H1 (cell line): ENCODE results near the gene PIAS4. TPM values are rescaled to one million over a fixed set of nuclear protein-coding genes. Genes with fewer than 3 reads are reported as not detected.

Experiments
- CTCF ChIA-PET: fragments of 300-600 bp; sonication (Branson Sonifier 250); formaldehyde crosslinking; loops from one replicate; lab custom pipeline; 2021; ENCODE audit not compliant: partially characterized antibody; lab: Charles Lee
- POLR2A ChIA-PET: fragments of 300-600 bp; sonication (Branson Sonifier 250); formaldehyde crosslinking; loops from one replicate; lab custom pipeline; 2021; ENCODE audit warnings: inconsistent platforms; ENCODE audit not compliant: partially characterized antibody; lab: Charles Lee
- DNase-seq, 2 experiments: peaks; one replicate each; pipeline versions ENCODE4 v3.0.0 to v3.0.0-alpha.2; 2010 to 2022; ENCODE audit warnings: low spot score in 2 of 2, low read depth in 1 of 2, mixed read lengths in 1 of 2
- FAIRE-seq: peaks from 2 replicates; lab custom pipeline; 2011; peaks lifted over from hg19 to GRCh38; lab: Jason Lieb, UNC
- H2AFZ ChIP-seq: 2 replicates; pipeline ENCODE4 v1.8.1; 2012; ENCODE audit warnings: low read length, inconsistent platforms
- H2AK5ac ChIP-seq: 2 replicates; pipeline ENCODE4 v1.6.1; 2013; ENCODE audit warnings: low read depth, low read length
- H2BK120ac ChIP-seq: replicated peaks from 2 replicates; pipeline ENCODE3; 2013; ENCODE audit warnings: low read depth, low read length, inconsistent platforms
- H2BK12ac ChIP-seq: 2 replicates; pipeline ENCODE4 v1.6.1; 2013; ENCODE audit warnings: low read depth, low read length
- H2BK15ac ChIP-seq: 2 replicates; pipeline ENCODE4 v1.6.1; 2013; ENCODE audit warnings: low read length
- H2BK20ac ChIP-seq: 2 replicates; pipeline ENCODE4 v1.6.1; 2013; ENCODE audit warnings: low read length
- H2BK5ac ChIP-seq: 2 replicates; pipeline ENCODE4 v1.6.1; 2013; ENCODE audit warnings: low read depth, low read length
- H3K14ac ChIP-seq: 2 replicates; pipeline ENCODE4 v1.6.1; 2013; ENCODE audit warnings: inconsistent platforms; ENCODE audit not compliant: insufficient read length
- H3K18ac ChIP-seq: 2 replicates; pipeline ENCODE4 v1.6.1; 2013; ENCODE audit warnings: low read length; ENCODE audit errors: extremely low read depth
- H3K23ac ChIP-seq: 2 replicates; pipeline ENCODE4 v1.6.1; 2013; ENCODE audit warnings: inconsistent platforms; ENCODE audit not compliant: insufficient read length
- H3K23me2 ChIP-seq: 2 replicates; pipeline ENCODE4 v1.6.1; 2013; ENCODE audit warnings: low read depth, low read length
- H3K27ac ChIP-seq: 2 replicates; pipeline ENCODE4 v1.6.1; 2011; ENCODE audit warnings: low read depth, low read length, inconsistent platforms
- H3K27me3 ChIP-seq, 4 experiments: replicated peaks in 1 of 4; 1 replicate in 1 of 4; 2 replicates in 3 of 4; pipeline versions ENCODE4 v1.6.1 to v1.8.1; 2011 to 2013; ENCODE audit warnings: low read length in 3 of 4, mild to moderate bottlenecking in 3 of 4, inconsistent platforms in 2 of 4, mixed read lengths in 2 of 4, moderate library complexity in 1 of 4; ENCODE audit not compliant: control insufficient read depth in 3 of 4, insufficient read depth in 3 of 4; ENCODE audit errors: extremely low read depth in 1 of 4
- H3K36me3 ChIP-seq, 4 experiments: 2 replicates each; pipeline versions ENCODE4 v1.6.1 to v1.8.1; 2011 to 2013; ENCODE audit warnings: mild to moderate bottlenecking in 4 of 4, low read length in 3 of 4, moderate library complexity in 2 of 4, control low read depth in 1 of 4, inconsistent platforms in 1 of 4; ENCODE audit not compliant: insufficient read depth in 4 of 4, control insufficient read depth in 2 of 4
- H3K4ac ChIP-seq: replicated peaks from 2 replicates; pipeline ENCODE3; 2013; ENCODE audit warnings: low read length, low read depth, mixed read lengths, inconsistent platforms; ENCODE audit not compliant: insufficient read length
- H3K4me1 ChIP-seq, 4 experiments: replicated peaks in 1 of 4; 1 replicate in 1 of 4; 2 replicates in 3 of 4; pipeline versions ENCODE4 v1.6.1 to v1.8.1; 2011 to 2013; ENCODE audit warnings: low read length in 3 of 4, inconsistent platforms in 2 of 4, mixed read lengths in 1 of 4; ENCODE audit not compliant: insufficient read depth in 4 of 4, control insufficient read depth in 3 of 4
- H3K4me2 ChIP-seq, 2 experiments: 2 replicates each; pipeline versions ENCODE4 v1.6.1 to v1.8.1; 2011 to 2013; ENCODE audit warnings: low read depth in 2 of 2, low read length in 2 of 2, control low read depth in 1 of 2, inconsistent platforms in 1 of 2, mild to moderate bottlenecking in 1 of 2; ENCODE audit not compliant: insufficient read depth in 1 of 2
- H3K4me3 ChIP-seq, 4 experiments: fragments of 200-600, 300-600 bp in 1 of 4; sonication (generic), shearing (Covaris generic), sonication (Bioruptor Twin) in 1 of 4; 2 replicates each; pipeline versions ENCODE4 v1.5.1 to v1.8.1; 2011 to 2016; ENCODE audit warnings: low read length in 4 of 4, low read depth in 3 of 4, control low read depth in 2 of 4, inconsistent platforms in 2 of 4, mild to moderate bottlenecking in 2 of 4, mixed read lengths in 1 of 4, moderate library complexity in 1 of 4; ENCODE audit not compliant: insufficient read depth in 2 of 4; ENCODE audit errors: extremely low read depth in 1 of 4
- H3K56ac ChIP-seq: replicated peaks from 2 replicates; pipeline ENCODE3; 2013; ENCODE audit warnings: low read depth, mild to moderate bottlenecking, mixed read lengths, low read length, inconsistent platforms; ENCODE audit not compliant: insufficient read length
- H3K79me1 ChIP-seq: 2 replicates; pipeline ENCODE4 v1.6.1; 2013; ENCODE audit warnings: low read depth, low read length, control low read depth
- H3K79me2 ChIP-seq, 2 experiments: 2 replicates each; pipeline versions ENCODE4 v1.6.1 to v1.8.1; 2012 to 2013; ENCODE audit warnings: low read length in 2 of 2, mild to moderate bottlenecking in 2 of 2, inconsistent platforms in 1 of 2; ENCODE audit not compliant: insufficient read depth in 2 of 2, control insufficient read depth in 1 of 2
- H3K9ac ChIP-seq, 4 experiments: replicated peaks in 1 of 4; 1 replicate in 1 of 4; 2 replicates in 3 of 4; pipeline versions ENCODE4 v1.6.1 to v1.8.1; 2011 to 2013; ENCODE audit warnings: low read depth in 3 of 4, low read length in 3 of 4, control low read depth in 2 of 4, mild to moderate bottlenecking in 2 of 4, moderate library complexity in 2 of 4, inconsistent platforms in 1 of 4; ENCODE audit errors: extremely low read depth in 1 of 4
- H3K9me3 ChIP-seq, 2 experiments: 2 replicates each; pipeline versions ENCODE4 v1.6.1 to v1.8.1; 2012 to 2013; ENCODE audit warnings: mild to moderate bottlenecking in 2 of 2, moderate library complexity in 2 of 2, control low read depth in 1 of 2, inconsistent platforms in 1 of 2, low read depth in 1 of 2, low read length in 1 of 2, mixed read lengths in 1 of 2; ENCODE audit not compliant: insufficient read depth in 2 of 2
- H4K20me1 ChIP-seq, 2 experiments: replicated peaks in 1 of 2; 2 replicates each; pipeline versions ENCODE3 to v1.8.1; 2011 to 2013; ENCODE audit warnings: inconsistent platforms in 2 of 2, low read length in 2 of 2, mild to moderate bottlenecking in 1 of 2; ENCODE audit not compliant: insufficient read depth in 2 of 2, control insufficient read depth in 1 of 2
- H4K5ac ChIP-seq: 2 replicates; pipeline ENCODE4 v1.6.1; 2013; ENCODE audit warnings: low read length, low read depth, mixed read lengths, inconsistent platforms; ENCODE audit not compliant: insufficient read length
- H4K8ac ChIP-seq: 2 replicates; pipeline ENCODE4 v1.8.0; 2013; ENCODE audit warnings: mild to moderate bottlenecking, moderate library complexity, low read length, inconsistent platforms; ENCODE audit not compliant: insufficient read depth; ENCODE audit errors: extremely low read depth
- H4K91ac ChIP-seq: replicated peaks from 2 replicates; pipeline ENCODE3; 2013; ENCODE audit warnings: low read length, mixed read lengths, inconsistent platforms; ENCODE audit not compliant: insufficient read length
- CBX5 ChIP-seq: fragments of 300-800, 300-1000 bp; sonication (generic); IDR thresholded peaks from 2 replicates; pipeline ENCODE4 v1.7.1; 2016; ENCODE audit warnings: antibody characterized with exemption, low read length, low read depth
- E2F6 ChIP-seq: IDR thresholded peaks from 2 replicates; pipeline ENCODE4 v1.6.1; 2012; ENCODE audit warnings: inconsistent platforms
- EGR1 ChIP-seq: IDR thresholded peaks from 2 replicates; pipeline ENCODE4 v1.6.1; 2011; ENCODE audit warnings: low read depth, low read length, borderline replicate concordance
- EP300 ChIP-seq, 2 experiments: IDR thresholded peaks; 1 replicate in 1 of 2; 2 replicates in 1 of 2; pipeline ENCODE4 v1.6.1; 2011 to 2012; ENCODE audit warnings: low read depth in 2 of 2, low read length in 2 of 2, mild to moderate bottlenecking in 2 of 2, borderline replicate concordance in 1 of 2, inconsistent platforms in 1 of 2, moderate library complexity in 1 of 2
- GABPA ChIP-seq: IDR thresholded peaks from 2 replicates; pipeline ENCODE4 v1.6.1; 2011; ENCODE audit warnings: mild to moderate bottlenecking, low read length, moderate library complexity, borderline replicate concordance; ENCODE audit not compliant: insufficient read depth
- KDM5A ChIP-seq: fragments of 200-600 bp; IDR thresholded peaks from 2 replicates; pipeline ENCODE4 v1.7.1; 2012; ENCODE audit warnings: mild to moderate bottlenecking, low read length, inconsistent platforms, mixed read lengths
- NRF1 ChIP-seq: IDR thresholded peaks from 2 replicates; pipeline ENCODE4 v1.6.1; 2011; ENCODE audit warnings: mild to moderate bottlenecking, low read depth, low read length, improper control_type of control experiment
- SP1 ChIP-seq: IDR thresholded peaks from 2 replicates; pipeline ENCODE4 v1.6.1; 2011; ENCODE audit warnings: low read depth, low read length
- TAF1 ChIP-seq: IDR thresholded peaks from 2 replicates; pipeline ENCODE4 v1.6.1; 2011; ENCODE audit warnings: mild to moderate bottlenecking, low read depth, low read length
- TAF7 ChIP-seq: optimal IDR thresholded peaks from 2 replicates; pipeline ENCODE3; 2011; ENCODE audit warnings: low read depth, mild to moderate bottlenecking, inconsistent platforms, low read length, moderate library complexity, borderline replicate concordance
- TEAD4 ChIP-seq: IDR thresholded peaks from 2 replicates; pipeline ENCODE4 v1.6.1; 2012; ENCODE audit warnings: low read depth, low read length, inconsistent platforms, mixed read lengths
- USF2 ChIP-seq: IDR thresholded peaks from 2 replicates; pipeline ENCODE4 v1.6.1; 2011; ENCODE audit warnings: low read length, improper control_type of control experiment
- ZNF274 ChIP-seq: IDR thresholded peaks from 2 replicates; pipeline ENCODE4 v1.7.0; 2012; ENCODE audit warnings: low read length, borderline replicate concordance; ENCODE audit errors: extremely low read depth
- WGBS, 2 experiments: shearing (Covaris generic) in 1 of 2; methylation state at CpG; one replicate each; pipeline versions ENCODE4 v1.1.6 to v1.1.7; 2013 to 2015; ENCODE audit warnings: low lambda C conversion rate in 2 of 2, mixed read lengths in 2 of 2, inconsistent platforms in 1 of 2, low coverage in 1 of 2, missing lambda C conversion rate in 1 of 2; ENCODE audit not compliant: insufficient replicate concordance in 2 of 2, insufficient coverage in 1 of 2, insufficient read length in 1 of 2; ENCODE audit errors: extremely low coverage in 1 of 2, missing lambda C conversion rate in 1 of 2; 5-methylcytosine and 5-hydroxymethylcytosine counted together
- polyA plus RNA-seq, 7 experiments: library from polyadenylated mRNA; depleted of rRNA in 3 of 7; stranded (reverse) in 5 of 7; unstranded in 2 of 7; fragments of >200 nt in 5 of 7; fragments of 200-250 nt in 2 of 7; gene quantifications; 1 replicate in 5 of 7; 2 replicates in 1 of 7; 4 replicates in 1 of 7; pipeline versions ENCODE4 v1.2.1 to v1.2.3, GENCODE V29; 2011 to 2013; ENCODE audit warnings: missing spikeins in 2 of 7, mixed read lengths in 2 of 7
- total RNA-seq: library from RNA; stranded (reverse); fragmentation: NEBNext Ultra II Directional; extraction: Animal tissue kit (Norgen Biotek cat#: 25700); gene quantifications from 2 replicates; pipeline ENCODE4 v1.2.1, GENCODE V29; 2021

Gene PIAS4
- total and polyA plus RNA-seq, 2 of the 8 experiments (the other 6 are each of a cell fraction or from before 2014, with no cell fraction given) = 30.2 to 51.4 TPM

GRCh38 chr19:4025317-4025716 is 17.8 kb downstream of the PIAS4 start:
- H3K4me2 ChIP-seq = no peak overlapping the region
- no peak overlapping the region for H4K5ac ChIP-seq
- peaks cover 2 to 18% (median 7%) of the 10 kb centered on the region in 4 experiments; a peak in 4 of 8 replicates for H3K36me3 ChIP-seq
- no peak overlapping the region for H2AK5ac ChIP-seq
- no peak overlapping the region for H2BK5ac ChIP-seq
- CTCF ChIA-PET = no interaction called here
- FAIRE-seq (no peak), DNase-seq (no peak)
- H2BK15ac ChIP-seq = no peak overlapping the region
- H3K56ac ChIP-seq = no peak overlapping the region
- H3K4me1 ChIP-seq = no peaks in the 10 kb centered on the region
- H4K8ac ChIP-seq = no peak overlapping the region
- H2AFZ ChIP-seq = no peak overlapping the region
- no peak overlapping the region for H2BK120ac ChIP-seq
- no peak overlapping the region for H2BK20ac ChIP-seq
- no peaks in the 10 kb centered on the region for H3K23me2 ChIP-seq
- H2BK12ac ChIP-seq = no peak overlapping the region
- no peaks in the 10 kb centered on the region for H3K27me3 ChIP-seq
- no peak overlapping the region for H3K4me3 ChIP-seq
- H3K79me2 ChIP-seq = peaks cover 0 to 25% of the 10 kb centered on the region in 2 experiments; a peak in 2 of 4 replicates
- POLR2A ChIA-PET = interaction anchor here (1.2 to 4.1 kb wide), 3 partner anchors 9 to 40 kb away, joined by 3 to 18 read pairs (median 7); partner anchors contain the start of gene EEF2
- H4K91ac ChIP-seq = no peak overlapping the region
- no peak overlapping the region for H3K4ac ChIP-seq
- no peak overlapping the region for H3K23ac ChIP-seq
- no peak overlapping the region for H3K14ac ChIP-seq
- H3K27ac ChIP-seq = no peak overlapping the region
- peaks cover 4 to 13% of the 10 kb centered on the region in 2 experiments for H4K20me1 ChIP-seq
- 72% methylated on average over 11 of the region's 11 CpGs; no CpG with 5 or more reads in 1 of the 2 experiments for WGBS, 2 experiments
- H3K79me1 ChIP-seq = peaks cover 6% of the 10 kb centered on the region; the same call in 1 of the 2 replicates
- no peaks in the 10 kb centered on the region for H3K9me3 ChIP-seq
- H3K9ac ChIP-seq = no peak overlapping the region
- H3K18ac ChIP-seq = no peak overlapping the region
- no peak for TF ChIP-seq E2F6
- TF ChIP-seq SP1 = no peak
- no peak for TF ChIP-seq ZNF274
- TF ChIP-seq KDM5A = no peak
- no peak for TF ChIP-seq TAF7
- TF ChIP-seq USF2 = no peak
- TF ChIP-seq TEAD4 = no peak
- TF ChIP-seq CBX5 = no peak
- TF ChIP-seq EP300 (IDR thresholded peaks at IDR 0.05; ENCODE audit: borderline replicate concordance in 1 of 2, low read depth in 2 of 2, low read length in 2 of 2) = no peak
- TF ChIP-seq TAF1 = no peak
- no peak for TF ChIP-seq NRF1
- TF ChIP-seq EGR1 = no peak
- TF ChIP-seq GABPA = no peak
